Measurements from ENCODE around the gene COPS4.
"Not testable (repeated sequence)": the region's sequence is repeated elsewhere in the genome, so short reads cannot be mapped to it uniquely, and the experiment has no call there.

The COPS4 gene

GRCh38 chr4:83024233-83024632 lies 10.8 kb upstream of the COPS4 start:
- in situ Hi-C loops (cut with MboI; ENCODE audit: low pct_unique_long_range_greater_than_20kb, low sequenced_read_pairs, unreplicated experiment): no loop called here
- DNase-seq (ENCODE audit: low spot score): no peak
- TF ChIP-seq CTCF (IDR thresholded peaks at IDR 0.05; ENCODE audit: extremely low read depth, insufficient read depth, missing control alignments): no peak

GRCh38 chr4:83025563-83025962 lies 9.4 kb upstream of the COPS4 start:
- no peak for DNase-seq (ENCODE audit: low spot score)
- in situ Hi-C loops (cut with MboI; ENCODE audit: low pct_unique_long_range_greater_than_20kb, low sequenced_read_pairs, unreplicated experiment): no loop called here
- TF ChIP-seq CTCF (IDR thresholded peaks at IDR 0.05; ENCODE audit: extremely low read depth, insufficient read depth, missing control alignments): no peak

GRCh38 chr4:83028976-83029375 lies 6.0 kb upstream of the COPS4 start:
- TF ChIP-seq CTCF (IDR thresholded peaks at IDR 0.05; ENCODE audit: extremely low read depth, insufficient read depth, missing control alignments): no peak
- DNase-seq (ENCODE audit: low spot score): no peak
- in situ Hi-C loops (cut with MboI; ENCODE audit: low pct_unique_long_range_greater_than_20kb, low sequenced_read_pairs, unreplicated experiment): no loop called here

GRCh38 chr4:83029688-83030087 lies 5.3 kb upstream of the COPS4 start:
- DNase-seq (ENCODE audit: low spot score): no peak
- in situ Hi-C loops (cut with MboI; ENCODE audit: low pct_unique_long_range_greater_than_20kb, low sequenced_read_pairs, unreplicated experiment): no loop called here
- TF ChIP-seq CTCF (IDR thresholded peaks at IDR 0.05; ENCODE audit: extremely low read depth, insufficient read depth, missing control alignments): no peak

- DNase-seq (ENCODE audit: low spot score): no peak
- no peak for TF ChIP-seq CTCF (IDR thresholded peaks at IDR 0.05; ENCODE audit: extremely low read depth, insufficient read depth, missing control alignments)
- in situ Hi-C loops (cut with MboI; ENCODE audit: low pct_unique_long_range_greater_than_20kb, low sequenced_read_pairs, unreplicated experiment): no loop called here
These were observed 2.1 kb downstream of the COPS4 start for GRCh38 chr4:83036991-83037665.

- no peak for TF ChIP-seq CTCF (IDR thresholded peaks at IDR 0.05; ENCODE audit: extremely low read depth, insufficient read depth, missing control alignments)
- in situ Hi-C loops (cut with MboI; ENCODE audit: low pct_unique_long_range_greater_than_20kb, low sequenced_read_pairs, unreplicated experiment): no loop called here
- no peak for DNase-seq (ENCODE audit: low spot score)
These were observed 5.3 kb downstream of the COPS4 start for GRCh38 chr4:83040269-83040668.

GRCh38 chr4:83043157-83043556 lies 8.2 kb downstream of the COPS4 start:
- DNase-seq (ENCODE audit: low spot score); in situ Hi-C loops (cut with MboI; ENCODE audit: low pct_unique_long_range_greater_than_20kb, low sequenced_read_pairs, unreplicated experiment): not testable (repeated sequence)
